CD1c-positive myeloid dendritic cell (primary cell): Measurements from ENCODE around the gene GRIK4.

ENCODE experiments used
- DNase-seq: peaks from one replicate; pipeline ENCODE4 v3.0.0-alpha.2; 2016; ENCODE audit errors: extremely low spot score

Gene GRIK4

GRCh38 chr11:120814531-120815318 is 303.2 kb downstream of the GRIK4 start:
- no peak for DNase-seq

GRCh38 chr11:120815319-120816100 is 304.0 kb downstream of the GRIK4 start:
- no peak for DNase-seq

- no peak for DNase-seq
Observed at GRCh38 chr11:120816176-120816575, 304.6 kb downstream of the GRIK4 start.

DNA sequence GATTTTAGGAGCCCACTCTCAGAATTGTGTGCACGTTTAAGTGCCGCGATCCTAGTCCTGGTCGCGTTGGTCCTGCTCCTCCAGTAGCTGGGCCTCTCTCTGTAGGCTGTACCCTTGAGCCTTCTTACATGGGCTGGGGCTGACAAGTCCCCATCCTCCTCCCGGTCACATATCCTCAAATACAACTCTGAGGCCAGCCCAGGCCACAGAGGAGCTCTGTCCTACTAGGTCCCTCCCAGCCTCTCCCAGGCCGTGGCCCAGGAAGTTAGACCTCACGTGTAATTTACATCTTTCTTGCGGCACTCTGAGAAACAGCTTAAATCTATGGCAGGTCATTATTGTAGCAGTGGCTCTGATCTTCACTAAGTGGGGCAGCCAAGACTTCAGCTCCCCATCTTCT is 305.2 kb downstream of the GRIK4 start:
- DNase-seq: no peak

DNA sequence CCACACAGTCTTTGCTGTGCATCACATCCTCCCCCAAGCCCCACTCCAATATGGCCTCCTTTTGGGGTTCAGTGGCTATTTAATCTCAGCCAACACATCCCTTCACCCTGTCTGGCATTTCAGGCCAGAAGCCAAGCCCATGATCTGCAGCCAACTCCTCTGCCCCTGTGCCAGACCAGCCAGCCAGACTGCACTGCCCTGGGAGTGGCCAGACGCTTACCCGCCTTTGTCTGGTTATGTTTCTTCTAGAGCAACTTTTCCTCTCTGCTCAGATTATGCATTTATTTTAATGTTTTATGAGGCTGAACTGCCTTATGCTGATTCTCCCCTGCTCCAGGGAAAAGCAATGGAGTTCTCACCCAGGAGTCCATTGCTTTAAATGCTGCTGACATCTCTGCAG is 305.6 kb downstream of the GRIK4 start:
- no peak for DNase-seq

- DNase-seq: no peak
Observed at GRCh38 chr11:120818097-120818496, 306.5 kb downstream of the GRIK4 start.

GRCh38 chr11:120819003-120819402 is 307.5 kb downstream of the GRIK4 start:
- DNase-seq: no peak

GRCh38 chr11:120819437-120820365 is 308.2 kb downstream of the GRIK4 start:
- DNase-seq: no peak

DNA sequence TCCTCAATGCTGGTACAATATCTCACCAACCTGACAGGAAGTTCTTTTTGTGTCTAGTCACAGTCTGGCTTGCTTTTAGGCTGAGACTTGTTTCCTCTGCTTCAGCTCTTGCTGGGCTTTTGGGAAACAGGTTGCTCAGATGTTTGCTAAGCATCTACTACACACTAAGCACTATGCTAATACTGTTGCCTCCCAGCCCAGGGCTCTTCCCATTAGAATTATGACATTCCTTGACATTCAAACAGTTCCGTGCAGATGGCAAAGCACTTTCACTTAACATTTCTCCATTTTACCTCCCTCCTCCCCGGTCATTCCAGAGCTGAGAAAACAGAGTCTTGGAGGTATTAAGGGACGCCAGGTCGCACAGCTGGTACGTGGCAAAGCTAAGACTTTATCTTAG is 311.6 kb downstream of the GRIK4 start:
- DNase-seq: no peak

GRCh38 chr11:120824242-120824641 is 312.7 kb downstream of the GRIK4 start:
- DNase-seq: no peak

DNA sequence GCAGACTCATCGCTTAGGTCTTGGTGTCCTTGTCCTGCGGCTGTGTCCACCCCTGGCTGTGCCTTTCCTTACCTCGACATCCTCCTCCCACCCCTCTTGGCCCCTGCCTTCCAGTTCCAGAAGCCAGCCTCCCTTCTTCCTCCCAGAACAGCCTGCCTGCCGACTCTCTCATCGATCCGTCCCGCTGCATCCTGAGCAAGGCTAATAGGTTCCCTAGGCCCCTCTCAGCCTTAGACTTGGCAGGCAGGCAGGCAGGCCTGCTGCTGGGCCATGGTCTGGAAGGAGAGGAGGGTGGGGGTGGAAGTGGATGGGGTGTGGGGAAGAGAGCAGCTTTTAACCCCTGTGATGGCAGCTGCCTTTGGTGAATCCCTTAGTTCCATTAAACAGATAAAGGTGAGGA is 315.6 kb downstream of the GRIK4 start:
- no peak for DNase-seq

DNA sequence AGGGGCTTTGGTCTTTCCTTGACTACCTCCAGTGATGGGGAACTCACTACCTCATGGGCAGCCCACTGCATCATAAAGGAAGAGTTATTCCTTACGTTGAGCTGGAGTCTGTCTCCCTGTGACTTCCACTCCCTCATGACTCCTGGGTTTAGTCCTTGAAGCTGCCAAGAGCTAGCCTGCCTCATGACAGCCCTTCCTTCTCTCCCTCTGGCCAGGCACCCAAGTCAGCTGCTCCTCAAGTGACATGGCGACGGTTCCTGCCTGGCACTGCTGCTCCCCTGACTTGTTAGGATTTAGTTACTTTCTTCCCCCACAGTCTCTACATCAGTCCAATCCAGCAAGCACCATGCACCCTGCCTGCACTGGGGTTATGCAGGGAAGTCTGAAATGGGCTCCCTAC is 316.3 kb downstream of the GRIK4 start:
- DNase-seq: no peak

DNA sequence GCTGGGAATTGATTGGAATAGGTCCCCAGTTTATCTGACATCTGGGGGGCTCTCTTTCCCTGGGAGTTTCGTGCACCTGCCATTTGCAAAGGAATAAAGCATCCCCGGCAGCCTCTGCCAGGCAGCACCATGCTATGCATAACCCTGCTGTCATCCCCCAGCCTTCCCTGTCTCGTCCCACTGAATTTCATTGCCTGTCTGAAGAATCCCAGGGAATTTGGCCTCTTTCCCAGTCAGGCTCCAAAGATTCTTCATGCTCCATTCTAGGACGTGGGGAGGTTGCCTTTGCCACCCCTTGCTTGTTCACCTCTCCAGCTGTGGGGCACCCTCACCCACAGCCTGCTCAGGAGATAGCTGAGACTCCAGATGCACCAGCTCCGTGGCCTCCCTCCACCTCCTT is 317.3 kb downstream of the GRIK4 start:
- no peak for DNase-seq

DNA sequence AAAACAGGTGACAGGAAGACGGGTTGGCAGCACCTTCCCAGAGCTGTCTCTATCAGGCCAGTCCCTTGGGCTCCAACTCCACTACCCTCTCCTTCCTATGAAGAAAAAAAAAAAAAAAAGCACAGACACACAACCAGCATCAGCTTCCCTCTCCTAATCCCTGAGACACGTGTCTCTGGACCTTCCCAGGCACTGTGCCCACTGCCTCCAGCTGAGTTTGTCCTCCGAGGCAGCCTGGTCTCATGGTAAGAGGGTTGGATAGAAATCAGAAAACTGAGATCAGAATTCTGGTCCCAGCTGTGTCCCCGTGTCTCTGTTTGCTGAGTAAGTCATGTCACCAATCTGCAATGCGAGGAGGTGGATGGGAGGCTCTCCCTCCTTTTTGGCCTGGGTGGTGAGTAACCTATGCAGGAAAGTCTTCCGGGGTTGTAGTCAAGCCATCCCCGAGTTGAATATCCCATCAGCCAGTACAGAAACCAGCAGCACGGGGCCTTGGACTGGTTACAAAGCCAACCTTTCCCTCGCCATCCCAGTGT is 318.6 kb downstream of the GRIK4 start:
- DNase-seq: no peak

GRCh38 chr11:120832481-120833238 is 321.1 kb downstream of the GRIK4 start:
- no peak for DNase-seq

DNA sequence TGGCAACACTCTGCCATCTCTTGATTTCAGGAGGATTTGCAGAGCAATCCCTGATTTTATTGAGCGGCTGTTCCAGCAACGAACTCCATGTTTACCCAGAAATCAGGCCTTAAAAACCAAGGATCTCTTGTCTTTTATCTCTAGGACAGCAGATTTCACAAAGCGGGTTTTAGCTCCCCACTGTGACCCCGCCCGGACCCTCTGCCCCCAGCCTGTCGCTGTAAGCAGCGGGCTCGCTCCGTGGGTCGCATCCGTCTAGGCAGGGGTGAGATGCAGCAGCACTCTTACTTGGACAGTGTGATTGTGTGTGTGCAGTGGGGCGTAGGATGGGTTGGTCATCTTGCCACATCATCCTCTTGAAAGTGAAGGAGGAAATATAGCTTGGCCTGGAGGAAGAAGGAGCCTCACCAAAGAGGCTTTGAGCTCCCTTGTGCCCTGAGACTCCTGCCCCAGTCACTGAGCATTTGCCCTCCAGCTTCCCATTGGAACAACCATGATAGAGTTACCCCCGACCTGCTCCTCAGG is 323.2 kb downstream of the GRIK4 start:
- DNase-seq: no peak

DNA sequence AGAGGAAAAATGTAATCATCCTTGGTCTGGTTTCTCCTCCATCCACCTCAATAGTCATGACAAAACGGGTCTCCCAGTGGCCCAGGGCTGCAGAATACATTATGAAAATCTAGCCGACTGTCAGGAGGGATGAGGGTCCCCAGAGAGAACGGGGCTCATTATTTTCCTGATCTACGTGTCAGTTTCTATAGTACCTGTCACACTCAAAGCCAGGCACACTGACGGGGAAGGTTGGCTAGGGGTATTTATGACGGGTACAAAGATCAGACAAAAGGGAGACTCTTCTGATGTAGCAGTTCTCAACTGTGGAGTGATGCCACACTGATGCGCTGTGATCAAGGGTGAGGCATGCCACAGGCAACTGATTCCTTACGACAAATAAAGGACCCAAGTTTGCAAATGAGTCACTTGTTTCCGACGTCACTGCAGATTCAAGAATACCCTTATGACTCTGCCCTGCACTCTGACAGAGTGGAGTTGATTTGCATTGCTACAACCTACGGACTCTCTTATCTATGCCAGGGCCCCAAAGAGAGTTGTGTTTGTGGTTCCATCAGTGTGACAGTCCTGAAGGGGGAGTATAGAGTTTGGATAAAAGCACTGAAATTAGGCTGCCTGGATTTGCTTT is 324.2 kb downstream of the GRIK4 start:
- DNase-seq: no peak

GRCh38 chr11:120837696-120838095 is 326.1 kb downstream of the GRIK4 start:
- no peak for DNase-seq

DNA sequence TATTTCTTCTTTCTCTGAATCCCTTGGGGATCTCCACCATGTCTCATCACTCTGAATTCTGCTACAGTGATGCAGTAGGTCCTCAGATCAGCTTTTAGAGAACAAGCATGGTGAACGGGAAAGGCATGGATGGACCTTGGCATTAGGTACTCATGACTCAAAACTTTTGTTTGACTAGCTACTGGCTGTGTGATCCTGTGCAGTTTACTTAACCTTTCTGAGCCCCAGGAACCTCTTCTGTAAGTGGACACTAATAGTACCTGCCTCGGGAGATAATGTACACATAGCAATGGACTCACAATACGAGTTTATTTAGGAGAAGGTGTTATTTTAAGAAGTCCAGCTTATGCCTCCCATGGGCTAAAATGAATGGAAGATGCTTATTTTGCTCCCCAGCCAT is 327.7 kb downstream of the GRIK4 start:
- DNase-seq: no peak

GRCh38 chr11:120839846-120840402 is 328.4 kb downstream of the GRIK4 start:
- peak; percentile 55 for DNase-seq
